ENCODE measurements around the gene MAPK7. TPM values are rescaled to one million over a fixed set of nuclear protein-coding genes. Genes with fewer than 3 reads are reported as not detected.

Gene MAPK7
- polyA plus RNA-seq, 2 donors, result 27.7 to 28.3 TPM

DNA sequence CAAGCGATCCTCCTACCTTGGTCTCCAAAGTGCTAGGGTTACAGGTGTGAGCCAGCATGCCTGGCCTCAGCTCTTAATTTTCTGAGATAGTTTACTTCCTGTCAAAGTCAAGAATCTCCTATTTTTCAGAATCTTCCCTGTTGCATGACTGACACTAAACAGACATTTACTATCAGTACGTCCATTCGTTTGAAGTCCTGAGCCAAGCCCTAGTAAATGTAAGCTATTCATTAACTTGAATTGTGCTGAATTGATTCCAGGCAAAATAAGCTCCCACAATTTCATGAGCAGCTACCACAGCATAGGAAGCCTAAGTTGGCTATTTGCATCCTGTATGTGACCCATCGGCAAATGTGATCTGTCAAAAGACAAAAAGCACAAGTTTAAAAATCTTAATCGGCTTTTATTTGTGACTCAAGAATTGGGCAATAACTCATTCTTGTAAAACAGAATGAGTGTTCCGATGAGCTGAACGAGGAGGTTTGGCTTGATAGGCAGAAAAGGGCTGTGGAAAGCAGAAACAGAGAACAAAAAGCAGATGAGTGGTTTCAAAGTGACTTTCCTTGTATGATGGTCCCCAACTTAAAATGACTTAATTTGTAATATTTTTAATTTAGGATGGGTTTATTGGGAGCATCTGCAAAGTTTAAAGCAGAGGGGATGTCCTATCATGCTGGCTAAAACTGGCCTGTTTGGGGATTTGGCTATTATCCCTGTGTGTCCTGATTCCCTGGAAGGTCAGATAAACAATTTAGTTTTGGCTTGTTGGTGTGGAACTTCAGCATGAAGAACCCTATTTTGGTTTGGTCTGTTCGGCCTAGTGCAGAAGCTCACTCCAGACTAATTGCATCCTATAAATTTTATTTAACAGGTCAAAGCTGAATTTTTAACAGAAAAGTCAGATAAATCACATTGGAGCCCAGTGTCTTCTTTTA lies 46.9 kb downstream of the MAPK7 start:
- H3K9me3 ChIP-seq (ENCODE audit: control insufficient read depth in 2 of 2, insufficient read depth in 1 of 2, low read depth in 1 of 2, low read length in 1 of 2), result no peaks in the 10 kb centered on the region
- WGBS, 2 donors, result 57 to 69% methylated on average over 8 of the region's 8 CpGs
- H3K4me3 ChIP-seq (ENCODE audit: low read depth in 1 of 2, low read length in 2 of 2), result no peak overlapping the region
- no peaks in the 10 kb centered on the region for H3K36me3 ChIP-seq (ENCODE audit: control insufficient read depth in 2 of 2, insufficient read depth in 2 of 2, low read length in 1 of 2)
- no peak overlapping the region for H3K27ac ChIP-seq (ENCODE audit: low read depth in 2 of 2, low read length in 1 of 2)
- no peaks in the 10 kb centered on the region for H3K27me3 ChIP-seq (ENCODE audit: control insufficient read depth in 1 of 2, insufficient read depth in 2 of 2, low read length in 2 of 2)
- H3K4me1 ChIP-seq (ENCODE audit: control insufficient read depth in 2 of 2, insufficient read depth in 2 of 2, low read length in 1 of 2), result no peaks in the 10 kb centered on the region

DNA sequence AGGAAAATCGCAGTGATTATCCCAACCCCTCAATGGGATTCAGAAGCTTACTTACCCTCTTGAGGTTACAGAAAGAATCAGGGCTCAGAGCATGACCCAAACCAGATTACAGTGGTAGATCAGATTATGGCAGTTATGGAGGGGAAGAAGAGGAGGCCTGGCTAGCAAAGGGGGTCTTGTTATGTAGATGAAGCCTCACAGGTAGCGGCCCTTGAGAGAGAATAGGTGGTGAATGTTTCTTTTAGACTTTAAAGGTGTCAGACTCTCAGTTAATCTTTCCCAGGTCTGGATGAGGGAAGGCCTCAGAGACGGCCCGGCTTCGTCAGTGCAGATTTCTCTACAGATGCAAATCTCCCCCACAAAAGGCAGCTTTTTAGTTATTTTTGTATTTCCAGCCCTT lies 48.3 kb downstream of the MAPK7 start:
- Histone ChIP-seq H3K9me3 (ENCODE audit: control insufficient read depth in 2 of 2, insufficient read depth in 1 of 2, low read depth in 1 of 2, low read length in 1 of 2) (no peaks in the 10 kb centered on the region), H3K4me1 (ENCODE audit: control insufficient read depth in 2 of 2, insufficient read depth in 2 of 2, low read length in 1 of 2) (no peaks in the 10 kb centered on the region), H3K27me3 (ENCODE audit: control insufficient read depth in 1 of 2, insufficient read depth in 2 of 2, low read length in 2 of 2) (no peaks in the 10 kb centered on the region), H3K36me3 (ENCODE audit: control insufficient read depth in 2 of 2, insufficient read depth in 2 of 2, low read length in 1 of 2) (no peaks in the 10 kb centered on the region), H3K27ac (ENCODE audit: low read depth in 2 of 2, low read length in 1 of 2) (no peak overlapping the region), H3K4me3 (ENCODE audit: low read depth in 1 of 2, low read length in 2 of 2) (no peak overlapping the region)
- 91 to 96% methylated on average over 5 of the region's 5 CpGs for WGBS, 2 donors

DNA sequence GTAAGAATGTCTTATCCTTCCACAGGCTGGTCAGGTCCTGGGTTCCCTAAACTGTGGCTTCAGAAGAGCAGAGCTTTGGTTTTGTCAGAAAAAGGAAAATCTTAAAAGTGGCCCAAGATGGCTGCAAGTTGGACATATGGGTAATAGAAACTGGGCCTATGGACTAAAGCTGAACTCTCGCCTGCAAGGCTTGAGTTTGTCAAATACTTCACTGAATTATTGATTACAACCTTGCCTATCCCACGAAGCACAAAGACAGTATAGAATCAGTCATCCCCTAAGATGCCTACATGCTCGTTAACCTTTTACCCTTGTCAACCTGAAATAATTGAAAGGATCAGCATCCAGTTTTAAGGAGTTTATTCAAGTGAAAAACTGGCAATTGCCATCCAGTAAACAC lies 53.4 kb downstream of the MAPK7 start:
- no peaks in the 10 kb centered on the region for H3K4me1 ChIP-seq (ENCODE audit: control insufficient read depth in 2 of 2, insufficient read depth in 2 of 2, low read length in 1 of 2)
- H3K27me3 ChIP-seq (ENCODE audit: control insufficient read depth in 1 of 2, insufficient read depth in 2 of 2, low read length in 2 of 2), result no peaks in the 10 kb centered on the region

More for the DNA sequence above, 53.4 kb downstream of the MAPK7 start:
- no peak overlapping the region for H3K27ac ChIP-seq (ENCODE audit: low read depth in 2 of 2, low read length in 1 of 2)
- H3K9me3 ChIP-seq (ENCODE audit: control insufficient read depth in 2 of 2, insufficient read depth in 1 of 2, low read depth in 1 of 2, low read length in 1 of 2), result no peaks in the 10 kb centered on the region
- no peaks in the 10 kb centered on the region for H3K36me3 ChIP-seq (ENCODE audit: control insufficient read depth in 2 of 2, insufficient read depth in 2 of 2, low read length in 1 of 2)
- 75% methylated on average over 3 of the region's 3 CpGs for WGBS, 2 donors
- H3K4me3 ChIP-seq (ENCODE audit: low read depth in 1 of 2, low read length in 2 of 2), result no peak overlapping the region

Other genes starting within 250 kb of the MAPK7 start
- 10 to 100 TPM; 27.9 to 44.7 TPM for gene EPN2, start 141.1 kb upstream of the MAPK7 start, polyA plus RNA-seq
- 10 to 100 TPM in 1 of 2 donors, 1 to 10 TPM in 1; 8.2 to 11.5 TPM for gene B9D1, start 15.8 kb upstream of the MAPK7 start, polyA plus RNA-seq
- gene MFAP4, start 8.7 kb downstream of the MAPK7 start, polyA plus RNA-seq, result 10 to 100 TPM in 1 of 2 donors, 1 to 10 TPM in 1; 8.3 to 33.7 TPM
- 1 to 10 TPM; 1.1 to 3.7 TPM for gene RNF112, start 32.7 kb downstream of the MAPK7 start, polyA plus RNA-seq
- 1 to 10 TPM; 1.1 to 1.4 TPM for gene SLC47A1, start 155.4 kb downstream of the MAPK7 start, polyA plus RNA-seq

Data from esophagus (tissue), 2 donors.